ENCODE measurements around the gene TENM3.

DNA sequence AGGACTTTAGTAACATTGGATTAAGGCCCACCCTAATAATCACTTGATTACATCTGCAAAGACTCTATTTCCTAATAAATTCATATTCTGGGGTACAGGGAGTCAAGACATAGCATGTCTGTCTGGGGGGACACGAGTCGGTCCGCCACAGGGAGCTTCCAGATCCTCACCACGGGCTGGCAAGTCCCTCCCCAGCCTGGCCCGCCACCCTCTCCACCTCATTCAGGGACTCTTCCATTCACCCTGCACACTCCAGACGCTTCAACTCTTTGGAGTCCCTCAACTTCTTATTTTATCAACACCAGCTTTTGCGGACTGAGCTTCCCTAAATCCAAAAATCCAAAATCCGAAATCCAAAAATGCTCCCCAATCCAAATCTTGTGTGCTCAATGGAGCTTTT is 602.8 kb downstream of the TENM3 start:
- no peak for TF ChIP-seq ZFX (IDR thresholded peaks at IDR 0.05; ENCODE audit: borderline replicate concordance)
- TF ChIP-seq, protein P1, sequence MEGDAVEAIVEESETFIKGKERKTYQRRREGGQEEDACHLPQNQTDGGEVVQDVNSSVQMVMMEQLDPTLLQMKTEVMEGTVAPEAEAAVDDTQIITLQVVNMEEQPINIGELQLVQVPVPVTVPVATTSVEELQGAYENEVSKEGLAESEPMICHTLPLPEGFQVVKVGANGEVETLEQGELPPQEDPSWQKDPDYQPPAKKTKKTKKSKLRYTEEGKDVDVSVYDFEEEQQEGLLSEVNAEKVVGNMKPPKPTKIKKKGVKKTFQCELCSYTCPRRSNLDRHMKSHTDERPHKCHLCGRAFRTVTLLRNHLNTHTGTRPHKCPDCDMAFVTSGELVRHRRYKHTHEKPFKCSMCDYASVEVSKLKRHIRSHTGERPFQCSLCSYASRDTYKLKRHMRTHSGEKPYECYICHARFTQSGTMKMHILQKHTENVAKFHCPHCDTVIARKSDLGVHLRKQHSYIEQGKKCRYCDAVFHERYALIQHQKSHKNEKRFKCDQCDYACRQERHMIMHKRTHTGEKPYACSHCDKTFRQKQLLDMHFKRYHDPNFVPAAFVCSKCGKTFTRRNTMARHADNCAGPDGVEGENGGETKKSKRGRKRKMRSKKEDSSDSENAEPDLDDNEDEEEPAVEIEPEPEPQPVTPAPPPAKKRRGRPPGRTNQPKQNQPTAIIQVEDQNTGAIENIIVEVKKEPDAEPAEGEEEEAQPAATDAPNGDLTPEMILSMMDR (IDR thresholded peaks at IDR 0.05), result no peak
